ENCODE results near the gene SKOR1.

The SKOR1 gene

DNA sequence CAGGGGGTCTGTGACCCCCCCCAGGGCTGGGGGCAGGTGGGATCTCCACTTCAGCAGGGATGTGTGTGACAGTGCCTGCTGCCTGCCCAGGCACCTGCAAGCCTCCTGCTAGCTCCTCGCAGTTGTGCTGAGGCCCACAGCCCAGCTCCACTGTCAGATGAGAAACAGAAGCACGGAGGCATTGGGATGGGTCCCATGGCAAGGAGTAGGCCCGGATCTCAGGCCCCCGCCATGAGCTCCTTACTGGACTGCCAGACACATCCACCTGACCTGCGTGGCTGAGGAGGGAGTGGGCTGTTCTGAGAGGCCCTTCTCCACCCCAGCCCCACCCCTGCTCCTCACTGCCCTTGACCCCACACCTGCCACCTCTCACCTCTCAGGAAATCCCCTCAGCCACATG, 18.2 kb upstream of the SKOR1 start:
- H3K4me1 ChIP-seq (ENCODE audit: control insufficient read depth, insufficient read depth, low read length): peaks cover 12% of the 10 kb centered on the region
- no peak overlapping the region for H3K9ac ChIP-seq (ENCODE audit: low read depth, low read length)
- no peaks in the 10 kb centered on the region for H3K9me3 ChIP-seq (ENCODE audit: control insufficient read depth, insufficient read depth, low read length)
- H3K27me3 ChIP-seq (ENCODE audit: control insufficient read depth, insufficient read depth, low read length): no peaks in the 10 kb centered on the region
- H3K4me3 ChIP-seq (ENCODE audit: low read depth, low read length): no peak overlapping the region
- H3K36me3 ChIP-seq (ENCODE audit: control insufficient read depth, insufficient read depth, low read length): no peaks in the 10 kb centered on the region
- H3K27ac ChIP-seq (ENCODE audit: low read depth, low read length): no peak overlapping the region

DNA sequence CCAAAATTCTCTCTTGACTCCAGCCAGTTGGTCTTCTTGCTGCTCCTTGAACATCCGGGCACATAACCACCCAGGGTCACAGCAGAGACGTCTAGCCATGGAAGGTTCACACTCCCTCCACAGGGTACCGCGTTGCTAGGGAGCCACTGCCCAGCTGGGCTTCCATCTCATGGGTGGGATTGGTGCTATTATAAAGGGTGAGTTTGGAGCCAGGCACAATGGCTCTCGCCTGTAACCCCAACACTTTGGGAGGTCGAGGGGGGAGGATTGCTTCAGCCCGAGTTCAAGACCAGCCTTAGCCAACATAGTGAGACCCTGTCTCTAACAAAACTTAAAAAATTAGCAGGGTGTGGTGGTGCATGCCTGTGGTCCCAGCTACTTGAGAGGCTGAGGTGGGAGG, 17.5 kb upstream of the SKOR1 start:
- Histone ChIP-seq H3K9ac (ENCODE audit: low read depth, low read length) (no peak overlapping the region), H3K9me3 (ENCODE audit: control insufficient read depth, insufficient read depth, low read length) (no peaks in the 10 kb centered on the region), H3K36me3 (ENCODE audit: control insufficient read depth, insufficient read depth, low read length) (no peaks in the 10 kb centered on the region), H3K27me3 (ENCODE audit: control insufficient read depth, insufficient read depth, low read length) (no peaks in the 10 kb centered on the region), H3K4me1 (ENCODE audit: control insufficient read depth, insufficient read depth, low read length) (peaks cover 12% of the 10 kb centered on the region), H3K27ac (ENCODE audit: low read depth, low read length) (no peak overlapping the region), H3K4me3 (ENCODE audit: low read depth, low read length) (no peak overlapping the region)

DNA sequence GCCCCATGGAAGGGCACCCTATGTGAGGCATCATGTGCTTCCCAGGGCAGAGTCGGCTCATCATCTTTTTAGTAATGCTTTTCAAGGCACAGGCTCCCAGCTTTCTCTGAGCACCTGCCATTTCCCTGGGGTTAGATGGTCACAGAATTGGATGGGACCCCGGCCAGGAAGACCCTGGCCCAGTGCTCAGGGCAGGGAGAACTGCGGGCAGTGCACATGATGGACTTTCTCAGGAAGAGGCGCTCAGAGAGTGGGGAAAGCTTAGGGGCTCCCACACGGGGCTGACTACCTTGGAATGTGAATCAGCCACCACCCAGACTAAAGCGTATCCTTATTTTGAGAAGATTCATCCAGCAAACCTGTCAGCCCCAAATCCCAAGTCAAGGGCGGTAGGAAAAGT, 16.5 kb upstream of the SKOR1 start:
- Histone ChIP-seq H3K9ac (ENCODE audit: low read depth, low read length) (no peak overlapping the region), H3K36me3 (ENCODE audit: control insufficient read depth, insufficient read depth, low read length) (no peaks in the 10 kb centered on the region), H3K27ac (ENCODE audit: low read depth, low read length) (no peak overlapping the region), H3K4me3 (ENCODE audit: low read depth, low read length) (no peak overlapping the region), H3K9me3 (ENCODE audit: control insufficient read depth, insufficient read depth, low read length) (no peaks in the 10 kb centered on the region), H3K4me1 (ENCODE audit: control insufficient read depth, insufficient read depth, low read length) (peaks cover 12% of the 10 kb centered on the region), H3K27me3 (ENCODE audit: control insufficient read depth, insufficient read depth, low read length) (no peaks in the 10 kb centered on the region)

GRCh38 chr15:67809441-67809840, 15.9 kb upstream of the SKOR1 start:
- peaks cover 7% of the 10 kb centered on the region for H3K4me1 ChIP-seq (ENCODE audit: control insufficient read depth, insufficient read depth, low read length)
- H3K27ac ChIP-seq (ENCODE audit: low read depth, low read length): no peak overlapping the region
- no peak overlapping the region for H3K9ac ChIP-seq (ENCODE audit: low read depth, low read length)
- no peak overlapping the region for H3K4me3 ChIP-seq (ENCODE audit: low read depth, low read length)
- H3K27me3 ChIP-seq (ENCODE audit: control insufficient read depth, insufficient read depth, low read length): no peaks in the 10 kb centered on the region
- no peaks in the 10 kb centered on the region for H3K36me3 ChIP-seq (ENCODE audit: control insufficient read depth, insufficient read depth, low read length)
- no peaks in the 10 kb centered on the region for H3K9me3 ChIP-seq (ENCODE audit: control insufficient read depth, insufficient read depth, low read length)

- Histone ChIP-seq H3K9ac (ENCODE audit: low read depth, low read length) (no peak overlapping the region), H3K36me3 (ENCODE audit: control insufficient read depth, insufficient read depth, low read length) (no peaks in the 10 kb centered on the region), H3K9me3 (ENCODE audit: control insufficient read depth, insufficient read depth, low read length) (no peaks in the 10 kb centered on the region), H3K27ac (ENCODE audit: low read depth, low read length) (no peak overlapping the region), H3K4me3 (ENCODE audit: low read depth, low read length) (no peak overlapping the region), H3K4me1 (ENCODE audit: control insufficient read depth, insufficient read depth, low read length) (peaks cover 2% of the 10 kb centered on the region), H3K27me3 (ENCODE audit: control insufficient read depth, insufficient read depth, low read length) (no peaks in the 10 kb centered on the region)
Observed at GRCh38 chr15:67809866-67810265, 15.4 kb upstream of the SKOR1 start.

- no peaks in the 10 kb centered on the region; the same call in 1 of the 2 replicates for H3K4me1 ChIP-seq (ENCODE audit: control insufficient read depth, insufficient read depth, low read length)
- no peak overlapping the region for H3K9ac ChIP-seq (ENCODE audit: low read depth, low read length)
Observed at GRCh38 chr15:67812241-67812644, 13.1 kb upstream of the SKOR1 start.

DNA sequence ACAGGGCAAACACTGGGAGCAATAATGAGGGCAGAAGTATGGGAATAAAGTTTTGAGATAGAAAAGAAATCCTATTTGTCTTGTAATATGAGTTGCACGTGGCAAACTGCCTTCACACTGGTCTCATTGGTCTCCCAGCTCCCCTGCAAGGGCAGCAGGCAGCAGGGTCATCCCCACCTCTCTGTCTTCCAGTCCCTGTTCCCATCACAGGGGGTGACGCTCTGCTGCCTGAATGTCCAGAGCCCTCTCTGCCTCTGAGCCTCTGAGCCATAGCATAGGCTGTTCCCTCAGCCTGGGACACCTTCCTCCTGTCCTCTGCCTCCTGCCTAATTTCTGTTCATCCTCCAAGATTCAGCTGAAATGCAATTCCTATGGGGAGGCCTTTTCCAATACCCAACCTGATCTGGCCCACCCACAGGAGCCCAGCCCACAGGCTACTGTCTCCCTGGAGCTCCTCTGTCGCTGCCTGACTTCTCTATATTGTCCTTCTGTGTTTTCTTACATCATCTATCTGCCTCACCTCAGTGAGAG, 12.1 kb upstream of the SKOR1 start:
- no peaks in the 10 kb centered on the region for H3K9me3 ChIP-seq (ENCODE audit: control insufficient read depth, insufficient read depth, low read length)
- no peak overlapping the region for H3K9ac ChIP-seq (ENCODE audit: low read depth, low read length)
- H3K27me3 ChIP-seq (ENCODE audit: control insufficient read depth, insufficient read depth, low read length): peaks cover 13% of the 10 kb centered on the region
- no peaks in the 10 kb centered on the region; the same call in 1 of the 2 replicates for H3K4me1 ChIP-seq (ENCODE audit: control insufficient read depth, insufficient read depth, low read length)
- H3K27ac ChIP-seq (ENCODE audit: low read depth, low read length): no peak overlapping the region
- no peak overlapping the region for H3K4me3 ChIP-seq (ENCODE audit: low read depth, low read length)
- no peaks in the 10 kb centered on the region for H3K36me3 ChIP-seq (ENCODE audit: control insufficient read depth, insufficient read depth, low read length)

More at GRCh38 chr15:67812241-67812644, 13.1 kb upstream of the SKOR1 start:
- Histone ChIP-seq H3K9me3 (ENCODE audit: control insufficient read depth, insufficient read depth, low read length) (no peaks in the 10 kb centered on the region), H3K27ac (ENCODE audit: low read depth, low read length) (no peak overlapping the region), H3K4me3 (ENCODE audit: low read depth, low read length) (no peak overlapping the region), H3K27me3 (ENCODE audit: control insufficient read depth, insufficient read depth, low read length) (peaks cover 3% of the 10 kb centered on the region), H3K36me3 (ENCODE audit: control insufficient read depth, insufficient read depth, low read length) (no peaks in the 10 kb centered on the region)

DNA sequence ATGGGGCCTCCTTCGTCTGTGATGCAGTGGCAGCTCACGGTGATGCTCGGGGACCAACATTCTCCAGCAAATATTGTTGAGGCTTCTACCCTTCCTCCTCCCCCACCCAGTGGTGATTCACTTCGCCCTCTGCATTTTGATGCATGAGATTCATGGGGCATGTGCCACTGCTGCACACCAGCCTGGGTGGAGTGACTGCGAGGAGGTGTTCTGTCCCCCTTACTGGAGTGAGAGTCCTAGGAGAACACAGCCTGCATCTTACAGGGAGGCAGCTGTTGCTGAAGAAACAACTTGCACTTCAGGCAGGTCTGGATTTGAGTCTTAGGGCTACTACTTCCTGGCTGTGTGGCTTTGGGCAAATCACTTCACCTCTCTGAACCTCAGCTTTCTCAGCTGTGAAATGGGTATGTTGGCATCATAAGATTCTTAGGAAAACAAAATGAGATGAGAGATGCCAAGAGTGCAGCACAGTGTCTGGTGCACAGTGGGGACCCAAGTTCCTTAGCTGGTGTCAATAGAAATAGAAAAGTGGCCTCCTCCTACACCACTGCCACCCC, 10.2 kb upstream of the SKOR1 start:
- H3K27me3 ChIP-seq (ENCODE audit: control insufficient read depth, insufficient read depth, low read length): peaks cover 32% of the 10 kb centered on the region
- no peak overlapping the region for H3K27ac ChIP-seq (ENCODE audit: low read depth, low read length)
- H3K4me3 ChIP-seq (ENCODE audit: low read depth, low read length): no peak overlapping the region
- H3K36me3 ChIP-seq (ENCODE audit: control insufficient read depth, insufficient read depth, low read length): no peaks in the 10 kb centered on the region
- no peaks in the 10 kb centered on the region for H3K9me3 ChIP-seq (ENCODE audit: control insufficient read depth, insufficient read depth, low read length)
- H3K9ac ChIP-seq (ENCODE audit: low read depth, low read length): no peak overlapping the region
- peaks cover 4% of the 10 kb centered on the region for H3K4me1 ChIP-seq (ENCODE audit: control insufficient read depth, insufficient read depth, low read length)

- Histone ChIP-seq H3K27me3 (ENCODE audit: control insufficient read depth, insufficient read depth, low read length) (peaks cover 48% of the 10 kb centered on the region), H3K4me1 (ENCODE audit: control insufficient read depth, insufficient read depth, low read length) (peaks cover 11% of the 10 kb centered on the region), H3K4me3 (ENCODE audit: low read depth, low read length) (no peak overlapping the region), H3K9me3 (ENCODE audit: control insufficient read depth, insufficient read depth, low read length) (no peaks in the 10 kb centered on the region), H3K9ac (ENCODE audit: low read depth, low read length) (no peak overlapping the region), H3K36me3 (ENCODE audit: control insufficient read depth, insufficient read depth, low read length) (no peaks in the 10 kb centered on the region), H3K27ac (ENCODE audit: low read depth, low read length) (no peak overlapping the region)
Observed at GRCh38 chr15:67816668-67817067, 8.6 kb upstream of the SKOR1 start.

GRCh38 chr15:67818464-67818863, 6.8 kb upstream of the SKOR1 start:
- peaks cover 66% of the 10 kb centered on the region for H3K27me3 ChIP-seq (ENCODE audit: control insufficient read depth, insufficient read depth, low read length)
- H3K36me3 ChIP-seq (ENCODE audit: control insufficient read depth, insufficient read depth, low read length): no peaks in the 10 kb centered on the region
- H3K27ac ChIP-seq (ENCODE audit: low read depth, low read length): no peak overlapping the region
- H3K4me3 ChIP-seq (ENCODE audit: low read depth, low read length): no peak overlapping the region
- H3K4me1 ChIP-seq (ENCODE audit: control insufficient read depth, insufficient read depth, low read length): peaks cover 20% of the 10 kb centered on the region
- no peak overlapping the region for H3K9ac ChIP-seq (ENCODE audit: low read depth, low read length)
- H3K9me3 ChIP-seq (ENCODE audit: control insufficient read depth, insufficient read depth, low read length): no peaks in the 10 kb centered on the region

- Histone ChIP-seq H3K4me1 (ENCODE audit: control insufficient read depth, insufficient read depth, low read length) (peaks cover 31% of the 10 kb centered on the region), H3K27me3 (ENCODE audit: control insufficient read depth, insufficient read depth, low read length) (peaks cover 77% of the 10 kb centered on the region), H3K36me3 (ENCODE audit: control insufficient read depth, insufficient read depth, low read length) (no peaks in the 10 kb centered on the region), H3K27ac (ENCODE audit: low read depth, low read length) (no peak overlapping the region), H3K9ac (ENCODE audit: low read depth, low read length) (no peak overlapping the region), H3K4me3 (ENCODE audit: low read depth, low read length) (peak overlapping the region; percentile 49), H3K9me3 (ENCODE audit: control insufficient read depth, insufficient read depth, low read length) (no peaks in the 10 kb centered on the region)
Observed at GRCh38 chr15:67819636-67820035, 5.7 kb upstream of the SKOR1 start.

All from HUES48 (cell line).